ENCODE measurements around the gene LAMC3.

DNA sequence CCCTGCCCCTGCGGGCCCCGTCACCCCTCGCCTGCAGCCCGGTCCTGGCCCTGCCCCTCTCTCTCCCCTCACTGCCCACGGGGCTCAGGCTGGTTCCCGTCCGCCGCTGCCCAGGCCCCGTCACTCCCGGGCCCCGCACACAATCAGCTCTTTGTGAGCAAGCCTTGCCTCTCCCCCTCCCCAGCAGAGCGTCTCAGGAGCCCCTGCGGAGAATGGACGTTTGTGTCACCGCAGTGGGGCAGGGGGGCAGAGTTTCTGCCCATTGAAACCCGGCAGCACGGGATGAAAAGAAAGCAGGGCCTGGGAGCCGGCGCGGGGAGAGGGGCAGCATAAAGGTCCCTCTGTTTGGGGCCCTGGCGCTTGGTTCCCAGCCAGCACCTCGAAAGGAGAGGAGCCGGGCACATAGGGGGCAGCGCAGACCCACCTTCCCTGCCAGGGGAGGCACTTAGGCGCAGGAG, 102.9 kb downstream of the LAMC3 start:
- TF ChIP-seq, protein P1, sequence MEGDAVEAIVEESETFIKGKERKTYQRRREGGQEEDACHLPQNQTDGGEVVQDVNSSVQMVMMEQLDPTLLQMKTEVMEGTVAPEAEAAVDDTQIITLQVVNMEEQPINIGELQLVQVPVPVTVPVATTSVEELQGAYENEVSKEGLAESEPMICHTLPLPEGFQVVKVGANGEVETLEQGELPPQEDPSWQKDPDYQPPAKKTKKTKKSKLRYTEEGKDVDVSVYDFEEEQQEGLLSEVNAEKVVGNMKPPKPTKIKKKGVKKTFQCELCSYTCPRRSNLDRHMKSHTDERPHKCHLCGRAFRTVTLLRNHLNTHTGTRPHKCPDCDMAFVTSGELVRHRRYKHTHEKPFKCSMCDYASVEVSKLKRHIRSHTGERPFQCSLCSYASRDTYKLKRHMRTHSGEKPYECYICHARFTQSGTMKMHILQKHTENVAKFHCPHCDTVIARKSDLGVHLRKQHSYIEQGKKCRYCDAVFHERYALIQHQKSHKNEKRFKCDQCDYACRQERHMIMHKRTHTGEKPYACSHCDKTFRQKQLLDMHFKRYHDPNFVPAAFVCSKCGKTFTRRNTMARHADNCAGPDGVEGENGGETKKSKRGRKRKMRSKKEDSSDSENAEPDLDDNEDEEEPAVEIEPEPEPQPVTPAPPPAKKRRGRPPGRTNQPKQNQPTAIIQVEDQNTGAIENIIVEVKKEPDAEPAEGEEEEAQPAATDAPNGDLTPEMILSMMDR (IDR thresholded peaks at IDR 0.05), result no peak
- TF ChIP-seq POLR2AphosphoS5 (IDR thresholded peaks at IDR 0.05) (no peak), POLR2A (IDR thresholded peaks at IDR 0.05; ENCODE audit: low read depth) (no peak), EP300 (IDR thresholded peaks at IDR 0.05) (no peak)
